Ishikawa (cell line): ENCODE results near the gene TMEM269.
A peak's percentile ranks its signal among the peaks of the same experiment; 100 is the strongest.

Experiments used
- CEBPB ChIP-seq: IDR thresholded peaks from 2 replicates; pipeline ENCODE4 v1.6.1; 2012
- CREB1 ChIP-seq: IDR thresholded peaks from 2 replicates; pipeline ENCODE4 v1.6.1; 2012; ENCODE audit warnings: low read depth
- EGR1 ChIP-seq: IDR thresholded peaks from 2 replicates; pipeline ENCODE4 v1.6.1; 2012
- EP300 ChIP-seq: IDR thresholded peaks from 2 replicates; pipeline ENCODE4 v1.6.1; 2012; ENCODE audit warnings: borderline replicate concordance
- FOXM1 ChIP-seq: IDR thresholded peaks from 2 replicates; pipeline ENCODE4 v1.6.1; 2012; ENCODE audit warnings: low read depth, borderline replicate concordance
- NFIC ChIP-seq: IDR thresholded peaks from 2 replicates; pipeline ENCODE4 v1.6.1; 2012
- RAD21 ChIP-seq: IDR thresholded peaks from 2 replicates; pipeline ENCODE4 v1.6.1; 2012; ENCODE audit warnings: low read depth
- TAF1 ChIP-seq: IDR thresholded peaks from 2 replicates; pipeline ENCODE4 v1.6.1; 2012; ENCODE audit warnings: low read depth, mild to moderate bottlenecking
- TCF12 ChIP-seq: IDR thresholded peaks from 2 replicates; pipeline ENCODE4 v1.6.1; 2012; ENCODE audit warnings: low read depth
- TEAD4 ChIP-seq: IDR thresholded peaks from 2 replicates; pipeline ENCODE4 v1.6.1; 2012
- YY1 ChIP-seq: IDR thresholded peaks from 2 replicates; pipeline ENCODE4 v1.6.1; 2012; ENCODE audit warnings: low read depth
- ZBTB7A ChIP-seq: IDR thresholded peaks from 2 replicates; pipeline ENCODE4 v1.6.1; 2012; ENCODE audit warnings: low read depth
- TF ChIP-seq, protein P1 (sequence below): IDR thresholded peaks from 2 replicates; pipeline ENCODE4 v1.6.1; 2012; ENCODE audit warnings: low read depth, mild to moderate bottlenecking
- TF ChIP-seq, protein P2 (sequence below): IDR thresholded peaks from 2 replicates; pipeline ENCODE4 v1.6.1; 2012
- TF ChIP-seq, protein P3 (sequence below): IDR thresholded peaks from 2 replicates; pipeline ENCODE4 v1.6.1; 2012

Gene TMEM269

GRCh38 chr1:42746436-42747105 lies 38.2 kb upstream of the TMEM269 start:
- TF ChIP-seq, protein P1, sequence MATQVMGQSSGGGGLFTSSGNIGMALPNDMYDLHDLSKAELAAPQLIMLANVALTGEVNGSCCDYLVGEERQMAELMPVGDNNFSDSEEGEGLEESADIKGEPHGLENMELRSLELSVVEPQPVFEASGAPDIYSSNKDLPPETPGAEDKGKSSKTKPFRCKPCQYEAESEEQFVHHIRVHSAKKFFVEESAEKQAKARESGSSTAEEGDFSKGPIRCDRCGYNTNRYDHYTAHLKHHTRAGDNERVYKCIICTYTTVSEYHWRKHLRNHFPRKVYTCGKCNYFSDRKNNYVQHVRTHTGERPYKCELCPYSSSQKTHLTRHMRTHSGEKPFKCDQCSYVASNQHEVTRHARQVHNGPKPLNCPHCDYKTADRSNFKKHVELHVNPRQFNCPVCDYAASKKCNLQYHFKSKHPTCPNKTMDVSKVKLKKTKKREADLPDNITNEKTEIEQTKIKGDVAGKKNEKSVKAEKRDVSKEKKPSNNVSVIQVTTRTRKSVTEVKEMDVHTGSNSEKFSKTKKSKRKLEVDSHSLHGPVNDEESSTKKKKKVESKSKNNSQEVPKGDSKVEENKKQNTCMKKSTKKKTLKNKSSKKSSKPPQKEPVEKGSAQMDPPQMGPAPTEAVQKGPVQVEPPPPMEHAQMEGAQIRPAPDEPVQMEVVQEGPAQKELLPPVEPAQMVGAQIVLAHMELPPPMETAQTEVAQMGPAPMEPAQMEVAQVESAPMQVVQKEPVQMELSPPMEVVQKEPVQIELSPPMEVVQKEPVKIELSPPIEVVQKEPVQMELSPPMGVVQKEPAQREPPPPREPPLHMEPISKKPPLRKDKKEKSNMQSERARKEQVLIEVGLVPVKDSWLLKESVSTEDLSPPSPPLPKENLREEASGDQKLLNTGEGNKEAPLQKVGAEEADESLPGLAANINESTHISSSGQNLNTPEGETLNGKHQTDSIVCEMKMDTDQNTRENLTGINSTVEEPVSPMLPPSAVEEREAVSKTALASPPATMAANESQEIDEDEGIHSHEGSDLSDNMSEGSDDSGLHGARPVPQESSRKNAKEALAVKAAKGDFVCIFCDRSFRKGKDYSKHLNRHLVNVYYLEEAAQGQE, result no peak
- no peak for TF ChIP-seq RAD21
- TF ChIP-seq YY1, result no peak
- no peak for TF ChIP-seq TAF1
- TF ChIP-seq, protein P2, sequence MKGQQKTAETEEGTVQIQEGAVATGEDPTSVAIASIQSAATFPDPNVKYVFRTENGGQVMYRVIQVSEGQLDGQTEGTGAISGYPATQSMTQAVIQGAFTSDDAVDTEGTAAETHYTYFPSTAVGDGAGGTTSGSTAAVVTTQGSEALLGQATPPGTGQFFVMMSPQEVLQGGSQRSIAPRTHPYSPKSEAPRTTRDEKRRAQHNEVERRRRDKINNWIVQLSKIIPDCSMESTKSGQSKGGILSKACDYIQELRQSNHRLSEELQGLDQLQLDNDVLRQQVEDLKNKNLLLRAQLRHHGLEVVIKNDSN, result no peak
- TF ChIP-seq EGR1, result no peak
- TF ChIP-seq NFIC, result no peak
- TF ChIP-seq CEBPB, result no peak

- no peak for TF ChIP-seq FOXM1
- peak; percentile 68 for TF ChIP-seq RAD21
These were observed 37.7 kb upstream of the TMEM269 start for GRCh38 chr1:42747125-42747524.

- TF ChIP-seq TAF1, result no peak
These were observed 36.8 kb upstream of the TMEM269 start for GRCh38 chr1:42748021-42748420.

- TF ChIP-seq TCF12 (no peak), NFIC (no peak), TEAD4 (no peak), RAD21 (no peak), TAF1 (no peak), FOXM1 (no peak), CREB1 (no peak)
- TF ChIP-seq, protein P2, result no peak
- TF ChIP-seq, protein P1, result no peak
- TF ChIP-seq, protein P3, sequence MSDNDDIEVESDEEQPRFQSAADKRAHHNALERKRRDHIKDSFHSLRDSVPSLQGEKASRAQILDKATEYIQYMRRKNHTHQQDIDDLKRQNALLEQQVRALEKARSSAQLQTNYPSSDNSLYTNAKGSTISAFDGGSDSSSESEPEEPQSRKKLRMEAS, result no peak
These were observed 36.1 kb upstream of the TMEM269 start for GRCh38 chr1:42748461-42749410.

DNA sequence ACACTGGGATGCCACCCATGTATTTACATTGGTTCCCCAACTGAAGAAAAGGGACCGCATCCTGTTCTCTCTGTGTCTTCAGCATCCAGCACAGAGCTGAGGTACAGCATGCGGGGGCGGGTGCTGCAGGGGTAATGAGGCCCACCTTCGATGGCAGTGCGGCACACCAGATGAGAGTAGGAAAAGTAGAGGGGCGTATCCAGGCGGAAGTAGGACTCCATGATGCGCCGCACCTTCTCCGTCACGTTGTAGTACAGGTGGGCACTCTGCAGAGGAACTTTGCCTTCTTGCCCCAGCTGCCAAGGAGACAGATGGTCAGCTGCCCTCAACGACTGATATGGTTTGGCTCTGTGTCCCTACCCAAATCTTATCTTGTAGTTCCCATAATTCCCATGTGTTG lies 34.8 kb upstream of the TMEM269 start:
- TF ChIP-seq FOXM1, result no peak
- TF ChIP-seq ZBTB7A, result no peak
- no peak for TF ChIP-seq TCF12
- TF ChIP-seq EGR1, result no peak
- no peak for TF ChIP-seq YY1
- no peak for TF ChIP-seq CEBPB

DNA sequence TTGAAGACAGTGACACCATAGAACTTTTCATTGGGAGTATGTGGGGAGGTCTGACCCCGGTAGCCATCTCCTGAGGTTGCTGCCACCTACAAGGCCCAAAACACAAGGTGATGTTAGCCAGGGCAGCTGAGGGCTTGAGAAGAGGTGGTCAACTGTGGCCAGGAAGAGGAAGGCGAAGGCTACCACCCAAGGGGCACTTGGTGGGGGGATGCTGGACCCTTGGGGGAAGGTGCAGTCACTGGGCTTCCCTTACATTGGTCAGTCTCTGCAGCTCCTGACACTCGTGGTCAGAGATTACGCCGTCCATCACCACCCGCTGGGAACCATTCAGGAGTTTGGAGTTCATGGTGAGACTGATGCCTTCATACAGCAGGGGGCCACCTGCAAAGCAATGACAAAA lies 32.5 kb upstream of the TMEM269 start:
- TF ChIP-seq TAF1 (no peak), EGR1 (no peak), FOXM1 (no peak), TCF12 (no peak), EP300 (no peak), TEAD4 (no peak), ZBTB7A (no peak), CEBPB (no peak), NFIC (no peak)
- TF ChIP-seq, protein P3, result no peak
- TF ChIP-seq, protein P1, result no peak
